Panc1 (cell line): ENCODE measurements around the gene KRTAP5-9.
"Not testable (repeated sequence)": the region's sequence is repeated elsewhere in the genome, so short reads cannot be mapped to it uniquely, and the experiment has no call there.

Experiments used
- POLR2AphosphoS5 ChIP-seq: IDR thresholded peaks from 2 replicates; pipeline ENCODE4 v1.6.1; 2012; ENCODE audit warnings: mild to moderate bottlenecking, low read depth, low read length, moderate library complexity
- REST ChIP-seq, 2 experiments: IDR thresholded peaks; 2 replicates each; pipeline ENCODE4 v1.6.1; 2011 to 2012; ENCODE audit warnings: low read depth in 2 of 2, control low read depth in 1 of 2, low read length in 1 of 2, mild to moderate bottlenecking in 1 of 2, moderate library complexity in 1 of 2; ENCODE audit not compliant: insufficient read depth in 1 of 2
- SIN3A ChIP-seq: IDR thresholded peaks from 2 replicates; pipeline ENCODE4 v1.6.1; 2012; ENCODE audit warnings: low read depth, mild to moderate bottlenecking, low read length, moderate library complexity, borderline replicate concordance; ENCODE audit not compliant: insufficient read depth
- TCF7L2 ChIP-seq: IDR thresholded peaks from 2 replicates; pipeline ENCODE4 v1.6.1; 2011; ENCODE audit warnings: mild to moderate bottlenecking, low read depth, low read length, inconsistent platforms
- TF ChIP-seq, protein P1 (sequence below): fragments of 450-650 bp; IDR thresholded peaks from 2 replicates; pipeline ENCODE4 v1.5.1; 2017; ENCODE audit warnings: mild to moderate bottlenecking

DNA sequence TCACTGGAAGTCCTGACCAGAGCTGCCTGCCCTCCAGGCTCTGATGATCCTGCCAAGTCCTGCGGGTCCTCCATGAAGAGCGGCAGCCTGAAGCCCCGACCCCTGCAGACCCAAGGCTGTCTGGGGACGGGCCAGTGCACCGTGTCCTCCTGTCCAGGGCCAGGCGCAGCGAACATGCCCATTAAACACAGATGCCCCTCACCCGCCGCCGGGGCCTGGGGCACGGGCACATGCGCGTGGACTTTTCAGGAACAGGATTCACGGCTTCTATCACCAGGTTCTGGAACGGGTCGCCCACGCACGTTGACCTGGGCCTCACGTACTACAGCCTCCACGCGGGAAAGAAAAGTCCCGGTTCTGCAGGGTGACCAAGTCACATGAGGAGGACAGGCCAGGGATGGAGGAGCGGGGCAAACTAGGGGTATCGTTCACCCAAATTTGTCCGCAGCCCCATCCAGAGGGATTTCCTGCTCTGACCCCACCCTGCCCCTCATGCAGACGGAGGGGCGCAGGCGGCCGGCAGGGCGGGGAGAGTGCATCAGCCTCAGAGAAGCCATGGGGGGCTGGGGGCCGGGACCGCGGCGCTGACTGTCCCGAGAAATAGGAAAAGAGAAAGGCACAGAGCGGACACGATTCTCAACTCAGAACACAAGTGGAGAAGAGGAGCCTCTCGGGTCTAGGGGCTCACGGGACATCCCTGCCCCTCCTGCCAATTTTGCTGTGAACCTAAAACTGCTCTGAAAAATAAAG is 23.1 kb downstream of the KRTAP5-9 start:
- TF ChIP-seq, protein P1, sequence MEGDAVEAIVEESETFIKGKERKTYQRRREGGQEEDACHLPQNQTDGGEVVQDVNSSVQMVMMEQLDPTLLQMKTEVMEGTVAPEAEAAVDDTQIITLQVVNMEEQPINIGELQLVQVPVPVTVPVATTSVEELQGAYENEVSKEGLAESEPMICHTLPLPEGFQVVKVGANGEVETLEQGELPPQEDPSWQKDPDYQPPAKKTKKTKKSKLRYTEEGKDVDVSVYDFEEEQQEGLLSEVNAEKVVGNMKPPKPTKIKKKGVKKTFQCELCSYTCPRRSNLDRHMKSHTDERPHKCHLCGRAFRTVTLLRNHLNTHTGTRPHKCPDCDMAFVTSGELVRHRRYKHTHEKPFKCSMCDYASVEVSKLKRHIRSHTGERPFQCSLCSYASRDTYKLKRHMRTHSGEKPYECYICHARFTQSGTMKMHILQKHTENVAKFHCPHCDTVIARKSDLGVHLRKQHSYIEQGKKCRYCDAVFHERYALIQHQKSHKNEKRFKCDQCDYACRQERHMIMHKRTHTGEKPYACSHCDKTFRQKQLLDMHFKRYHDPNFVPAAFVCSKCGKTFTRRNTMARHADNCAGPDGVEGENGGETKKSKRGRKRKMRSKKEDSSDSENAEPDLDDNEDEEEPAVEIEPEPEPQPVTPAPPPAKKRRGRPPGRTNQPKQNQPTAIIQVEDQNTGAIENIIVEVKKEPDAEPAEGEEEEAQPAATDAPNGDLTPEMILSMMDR: not testable (repeated sequence)
- TF ChIP-seq POLR2AphosphoS5; REST (IDR thresholded peaks at IDR 0.05; ENCODE audit: insufficient read depth in 1 of 2, low read depth in 2 of 2, low read length in 1 of 2); TCF7L2; SIN3A: not testable (repeated sequence)
